GM12874 (cell line): ENCODE data around the gene JAKMIP2.

Experiments
- TF ChIP-seq, protein P1 (sequence below): IDR thresholded peaks from 2 replicates; pipeline ENCODE4 v1.5.1; 2011; ENCODE audit warnings: low read depth, mild to moderate bottlenecking, control low read depth, low read length, moderate library complexity; ENCODE audit not compliant: insufficient read depth

The JAKMIP2 gene

GRCh38 chr5:147689426-147689825 is 93.1 kb downstream of the JAKMIP2 start:
- TF ChIP-seq, protein P1, sequence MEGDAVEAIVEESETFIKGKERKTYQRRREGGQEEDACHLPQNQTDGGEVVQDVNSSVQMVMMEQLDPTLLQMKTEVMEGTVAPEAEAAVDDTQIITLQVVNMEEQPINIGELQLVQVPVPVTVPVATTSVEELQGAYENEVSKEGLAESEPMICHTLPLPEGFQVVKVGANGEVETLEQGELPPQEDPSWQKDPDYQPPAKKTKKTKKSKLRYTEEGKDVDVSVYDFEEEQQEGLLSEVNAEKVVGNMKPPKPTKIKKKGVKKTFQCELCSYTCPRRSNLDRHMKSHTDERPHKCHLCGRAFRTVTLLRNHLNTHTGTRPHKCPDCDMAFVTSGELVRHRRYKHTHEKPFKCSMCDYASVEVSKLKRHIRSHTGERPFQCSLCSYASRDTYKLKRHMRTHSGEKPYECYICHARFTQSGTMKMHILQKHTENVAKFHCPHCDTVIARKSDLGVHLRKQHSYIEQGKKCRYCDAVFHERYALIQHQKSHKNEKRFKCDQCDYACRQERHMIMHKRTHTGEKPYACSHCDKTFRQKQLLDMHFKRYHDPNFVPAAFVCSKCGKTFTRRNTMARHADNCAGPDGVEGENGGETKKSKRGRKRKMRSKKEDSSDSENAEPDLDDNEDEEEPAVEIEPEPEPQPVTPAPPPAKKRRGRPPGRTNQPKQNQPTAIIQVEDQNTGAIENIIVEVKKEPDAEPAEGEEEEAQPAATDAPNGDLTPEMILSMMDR = no peak

- TF ChIP-seq, protein P1 = no peak
These were observed 93.7 kb downstream of the JAKMIP2 start for GRCh38 chr5:147688656-147689356.

GRCh38 chr5:147687118-147687517 is 95.4 kb downstream of the JAKMIP2 start:
- TF ChIP-seq, protein P1 = no peak

DNA sequence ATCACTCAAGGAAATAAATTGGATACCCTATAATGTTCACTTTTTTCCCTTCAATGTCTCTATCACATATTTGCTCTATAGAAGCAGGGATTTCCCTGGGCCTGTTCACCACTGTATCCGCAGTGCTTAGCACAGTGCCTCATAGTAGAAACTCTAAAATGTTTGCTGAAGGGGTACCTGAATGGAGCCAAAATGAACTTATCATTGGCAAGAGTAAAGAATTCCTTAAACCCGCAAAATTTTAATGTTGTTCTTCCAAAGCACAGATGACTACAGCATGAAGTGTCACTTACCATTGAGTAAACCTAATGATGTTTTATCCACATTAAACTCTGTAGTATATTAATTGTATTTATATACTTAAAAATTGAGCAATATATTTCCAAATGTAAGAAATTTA is 96.1 kb downstream of the JAKMIP2 start:
- TF ChIP-seq, protein P1 = no peak

GRCh38 chr5:147685993-147686392 is 96.5 kb downstream of the JAKMIP2 start:
- TF ChIP-seq, protein P1 = no peak

DNA sequence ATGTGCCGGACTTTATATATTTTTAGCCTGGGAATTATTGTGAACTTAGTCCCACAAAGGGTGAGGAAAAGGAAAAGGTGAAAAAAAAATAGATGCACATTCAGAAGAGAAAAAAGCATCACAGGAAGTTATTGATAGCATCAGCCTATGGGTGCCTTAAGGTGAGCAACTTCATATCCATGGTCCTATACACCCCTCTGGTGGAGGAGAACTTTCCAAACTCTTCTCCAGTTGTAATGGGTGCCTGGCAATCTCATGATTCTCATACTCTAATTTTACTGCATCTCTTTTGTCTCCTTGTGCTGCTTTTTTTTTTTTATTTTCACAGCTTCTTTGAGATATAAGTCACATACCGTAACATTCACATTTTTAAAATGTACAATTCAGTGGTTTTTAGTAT is 107.4 kb downstream of the JAKMIP2 start:
- TF ChIP-seq, protein P1 = no peak

GRCh38 chr5:147674411-147674810 is 108.1 kb downstream of the JAKMIP2 start:
- TF ChIP-seq, protein P1 = no peak

DNA sequence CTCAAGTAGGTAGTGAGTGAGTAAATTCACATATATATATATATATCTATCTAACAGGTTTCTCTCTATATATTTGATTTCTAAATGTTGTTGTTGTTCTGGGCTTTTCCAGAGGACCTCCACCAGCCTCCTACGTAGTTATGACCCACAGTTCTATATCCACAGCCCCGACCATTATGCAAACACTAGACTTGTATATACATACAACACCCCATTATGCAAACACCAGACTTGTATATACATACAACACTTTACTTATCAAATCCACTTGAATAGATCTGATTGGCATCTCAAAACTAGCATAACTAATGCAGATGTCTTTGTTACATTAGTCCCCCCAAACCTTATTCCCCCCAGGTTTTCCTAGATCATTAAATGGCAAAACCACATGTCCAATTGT is 108.7 kb downstream of the JAKMIP2 start:
- TF ChIP-seq, protein P1 = no peak
